Stimulated activated CD4-positive, alpha-beta T cell treated with anti-CD3 and anti-CD28 coated beads, Interleukin-4, amount 100 ng/mL, for 4 hours (primary cell): Measurements from ENCODE around the gene RPLP2.
A peak's percentile ranks its signal among the peaks of the same experiment; 100 is the strongest.

Source experiments
- DNase-seq, 2 experiments: peaks; one replicate each; pipeline ENCODE4 v3.0.0-alpha.2; 2020

The RPLP2 gene

GRCh38 chr11:839280-839623, 29.5 kb downstream of the RPLP2 start:
- no peak for DNase-seq

- no peak for DNase-seq
These were observed 30.3 kb downstream of the RPLP2 start for GRCh38 chr11:839875-840617.

GRCh38 chr11:841981-842369, 32.2 kb downstream of the RPLP2 start:
- no peak for DNase-seq

GRCh38 chr11:842370-843002, 32.7 kb downstream of the RPLP2 start, which contains the start of the genes POLR2L and TSPAN4:
Gene POLR2L, minus strand, starts transcription at chr11:842529. Its CDS starts 21 bp downstream, at chr11:842508.
Gene TSPAN4, plus strand, starts transcription at chr11:842852. Its CDS starts 7,453 bp downstream, at chr11:850305.
- DNase-seq: peak; percentile 79 to 90

GRCh38 chr11:843086-843734, 33.4 kb downstream of the RPLP2 start:
- no peak for DNase-seq

- no peak for DNase-seq
These were observed 34.3 kb downstream of the RPLP2 start for GRCh38 chr11:843818-844692.

- no peak for DNase-seq
These were observed 35.2 kb downstream of the RPLP2 start for GRCh38 chr11:844693-845644.

- DNase-seq: no peak
These were observed 36.2 kb downstream of the RPLP2 start for GRCh38 chr11:845872-846495.

- no peak for DNase-seq
These were observed 36.8 kb downstream of the RPLP2 start for GRCh38 chr11:846496-847098.

GRCh38 chr11:847876-848275, 38.1 kb downstream of the RPLP2 start:
- no peak for DNase-seq

- peak; percentile 49 to 64 for DNase-seq
These were observed 38.7 kb downstream of the RPLP2 start for GRCh38 chr11:848380-848931.

GRCh38 chr11:849104-849824, 39.5 kb downstream of the RPLP2 start:
- peak; percentile 30 to 54 for DNase-seq

GRCh38 chr11:849951-850774, 40.4 kb downstream of the RPLP2 start:
- DNase-seq: no peak

GRCh38 chr11:850775-851763, 41.3 kb downstream of the RPLP2 start:
- DNase-seq: no peak

- DNase-seq: no peak
These were observed 43.0 kb downstream of the RPLP2 start for GRCh38 chr11:852762-853161.

- DNase-seq: no peak
These were observed 44.1 kb downstream of the RPLP2 start for GRCh38 chr11:853682-854448.
